ENCODE measurements around the gene ANLN. TPM values are rescaled to one million over a fixed set of nuclear protein-coding genes. Genes with fewer than 3 reads are reported as not detected.
"Not testable (repeated sequence)": the region's sequence is repeated elsewhere in the genome, so short reads cannot be mapped to it uniquely, and the experiment has no call there.

ANLN gene
- total RNA-seq, 2 donors from 2014 or later: 21.2 to 56.0 TPM

- Histone ChIP-seq H3K4me3 (no peak overlapping the region), H3K4me1 (no peaks in the 10 kb centered on the region), H3K27me3 (no peaks in the 10 kb centered on the region), H3K36me3 (no peaks in the 10 kb centered on the region), H3K9me3 (no peaks in the 10 kb centered on the region), H3K27ac (no peak overlapping the region), H3K9ac (ENCODE audit: low read depth in 2 of 2, low read length in 2 of 2) (no peak overlapping the region)
- no peak for DNase-seq
- intact Hi-C loops (cut with DNase I): no loop called here
- TF ChIP-seq CTCF (IDR thresholded peaks at IDR 0.05): no peak
Measured at GRCh38 chr7:36460811-36461429, 71.3 kb downstream of the ANLN start.

- no peaks in the 10 kb centered on the region for H3K4me1 ChIP-seq
Measured at GRCh38 chr7:36462551-36463137, 73.0 kb downstream of the ANLN start.

GRCh38 chr7:36464271-36464670 is 74.6 kb downstream of the ANLN start:
- TF ChIP-seq CTCF (IDR thresholded peaks at IDR 0.05): no peak
- no peaks in the 10 kb centered on the region for H3K27me3 ChIP-seq
- intact Hi-C loops (cut with DNase I): no loop called here
- no peaks in the 10 kb centered on the region for H3K9me3 ChIP-seq
- H3K27ac ChIP-seq: no peak overlapping the region
- H3K9ac ChIP-seq (ENCODE audit: low read depth in 2 of 2, low read length in 2 of 2): no peak overlapping the region
- no peak for DNase-seq
- H3K4me3 ChIP-seq: no peak overlapping the region
- no peaks in the 10 kb centered on the region for H3K4me1 ChIP-seq
- H3K36me3 ChIP-seq: no peaks in the 10 kb centered on the region

More at GRCh38 chr7:36462551-36463137, 73.0 kb downstream of the ANLN start:
- no peak for TF ChIP-seq CTCF (IDR thresholded peaks at IDR 0.05)
- no peaks in the 10 kb centered on the region for H3K27me3 ChIP-seq
- no peak for DNase-seq
- H3K36me3 ChIP-seq: no peaks in the 10 kb centered on the region
- no peaks in the 10 kb centered on the region for H3K9me3 ChIP-seq
- no peak overlapping the region for H3K9ac ChIP-seq (ENCODE audit: low read depth in 2 of 2, low read length in 2 of 2)
- intact Hi-C loops (cut with DNase I): no loop called here
- no peak overlapping the region for H3K4me3 ChIP-seq
- no peak overlapping the region for H3K27ac ChIP-seq

- H3K27ac ChIP-seq; H3K36me3 ChIP-seq; H3K4me1 ChIP-seq; H3K9me3 ChIP-seq; H3K4me3 ChIP-seq; H3K9ac ChIP-seq (ENCODE audit: low read depth in 2 of 2, low read length in 2 of 2); intact Hi-C loops (cut with DNase I); DNase-seq; H3K27me3 ChIP-seq: not testable (repeated sequence)
Measured at GRCh38 chr7:36466001-36466400, 76.3 kb downstream of the ANLN start.

GRCh38 chr7:36468370-36469101 is 78.9 kb downstream of the ANLN start:
- Histone ChIP-seq H3K27ac (no peak overlapping the region), H3K9ac (ENCODE audit: low read depth in 2 of 2, low read length in 2 of 2) (no peak overlapping the region), H3K36me3 (no peaks in the 10 kb centered on the region), H3K9me3 (no peaks in the 10 kb centered on the region), H3K4me3 (no peak overlapping the region), H3K4me1 (no peaks in the 10 kb centered on the region), H3K27me3 (no peaks in the 10 kb centered on the region)
- no peak for DNase-seq
- no peak for TF ChIP-seq CTCF (IDR thresholded peaks at IDR 0.05)
- intact Hi-C loops (cut with DNase I): no loop called here

GRCh38 chr7:36469236-36469635 is 79.6 kb downstream of the ANLN start:
- Histone ChIP-seq H3K9me3 (no peaks in the 10 kb centered on the region), H3K27me3 (no peaks in the 10 kb centered on the region), H3K4me1 (no peaks in the 10 kb centered on the region), H3K27ac (no peak overlapping the region), H3K4me3 (no peak overlapping the region), H3K36me3 (no peaks in the 10 kb centered on the region), H3K9ac (ENCODE audit: low read depth in 2 of 2, low read length in 2 of 2) (no peak overlapping the region)
- DNase-seq: no peak
- intact Hi-C loops (cut with DNase I): no loop called here
- no peak for TF ChIP-seq CTCF (IDR thresholded peaks at IDR 0.05)
